GM12878 (cell line): ENCODE results near the gene ZNF134.

Experiments used
- ATF7 ChIP-seq: fragments of 450-650 bp; IDR thresholded peaks from 2 replicates; pipeline ENCODE4 v1.6.1; 2016; ENCODE audit warnings: low read depth, mild to moderate bottlenecking
- CBX3 ChIP-seq: fragments of 200-600 bp; sonication (generic); IDR thresholded peaks from 2 replicates; pipeline ENCODE4 v1.6.1; 2016; ENCODE audit warnings: low read depth, borderline replicate concordance
- ESRRA ChIP-seq: IDR thresholded peaks from 2 replicates; pipeline ENCODE4 v1.6.1; 2012; ENCODE audit warnings: mild to moderate bottlenecking, low read length, improper control_type of control experiment
- POLR2A ChIP-seq: IDR thresholded peaks from 2 replicates; pipeline ENCODE4 v1.6.1; 2011; ENCODE audit warnings: low read depth, mild to moderate bottlenecking, low read length
- TAF1 ChIP-seq: IDR thresholded peaks from 2 replicates; pipeline ENCODE4 v1.6.1; 2011; ENCODE audit warnings: mild to moderate bottlenecking, low read depth, low read length, borderline replicate concordance
- TF ChIP-seq, protein P1 (sequence below): IDR thresholded peaks from 2 replicates; pipeline ENCODE4 v1.6.1; 2011; ENCODE audit warnings: low read depth, mild to moderate bottlenecking, low read length, moderate library complexity, borderline replicate concordance; ENCODE audit errors: extremely low read depth
- TF ChIP-seq, protein P2 (sequence below), 3 experiments: IDR thresholded peaks in 2 of 3; conservative IDR thresholded peaks in 1 of 3; 2 replicates each; pipeline ENCODE4 v1.5.1; 2011; ENCODE audit warnings: low read depth in 3 of 3, low read length in 3 of 3, mild to moderate bottlenecking in 3 of 3, control low read depth in 2 of 3, moderate library complexity in 2 of 3, inconsistent platforms in 1 of 3, mixed read lengths in 1 of 3; ENCODE audit not compliant: control insufficient read depth in 2 of 3, insufficient read depth in 1 of 3; ENCODE audit errors: extremely low read depth in 1 of 3

DNA sequence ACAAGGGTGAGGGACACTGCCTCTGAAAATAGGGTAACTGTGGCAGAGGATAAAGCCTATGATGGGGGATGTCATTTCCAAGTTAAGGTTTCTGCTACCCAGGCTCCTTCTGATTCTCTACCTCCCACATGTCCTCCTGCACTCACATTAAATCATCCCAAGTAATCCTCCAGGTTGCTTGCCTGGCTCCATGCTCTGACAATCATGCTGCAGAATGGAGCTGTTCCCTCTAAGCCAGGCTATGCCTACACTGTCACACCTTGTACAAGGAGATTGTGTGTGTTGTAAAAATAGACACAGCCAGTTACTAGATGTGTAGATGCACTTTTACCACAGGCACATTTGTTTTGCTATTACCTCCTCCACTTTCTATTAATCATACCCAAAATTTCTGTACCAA lies 43.3 kb upstream of the ZNF134 start:
- TF ChIP-seq ESRRA (no peak), ATF7 (no peak), TAF1 (no peak), POLR2A (no peak), CBX3 (no peak)
- TF ChIP-seq, protein P1, sequence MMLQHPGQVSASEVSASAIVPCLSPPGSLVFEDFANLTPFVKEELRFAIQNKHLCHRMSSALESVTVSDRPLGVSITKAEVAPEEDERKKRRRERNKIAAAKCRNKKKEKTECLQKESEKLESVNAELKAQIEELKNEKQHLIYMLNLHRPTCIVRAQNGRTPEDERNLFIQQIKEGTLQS, result no peak
- TF ChIP-seq, protein P2, sequence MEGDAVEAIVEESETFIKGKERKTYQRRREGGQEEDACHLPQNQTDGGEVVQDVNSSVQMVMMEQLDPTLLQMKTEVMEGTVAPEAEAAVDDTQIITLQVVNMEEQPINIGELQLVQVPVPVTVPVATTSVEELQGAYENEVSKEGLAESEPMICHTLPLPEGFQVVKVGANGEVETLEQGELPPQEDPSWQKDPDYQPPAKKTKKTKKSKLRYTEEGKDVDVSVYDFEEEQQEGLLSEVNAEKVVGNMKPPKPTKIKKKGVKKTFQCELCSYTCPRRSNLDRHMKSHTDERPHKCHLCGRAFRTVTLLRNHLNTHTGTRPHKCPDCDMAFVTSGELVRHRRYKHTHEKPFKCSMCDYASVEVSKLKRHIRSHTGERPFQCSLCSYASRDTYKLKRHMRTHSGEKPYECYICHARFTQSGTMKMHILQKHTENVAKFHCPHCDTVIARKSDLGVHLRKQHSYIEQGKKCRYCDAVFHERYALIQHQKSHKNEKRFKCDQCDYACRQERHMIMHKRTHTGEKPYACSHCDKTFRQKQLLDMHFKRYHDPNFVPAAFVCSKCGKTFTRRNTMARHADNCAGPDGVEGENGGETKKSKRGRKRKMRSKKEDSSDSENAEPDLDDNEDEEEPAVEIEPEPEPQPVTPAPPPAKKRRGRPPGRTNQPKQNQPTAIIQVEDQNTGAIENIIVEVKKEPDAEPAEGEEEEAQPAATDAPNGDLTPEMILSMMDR (IDR thresholded peaks at IDR 0.05 in 2 of 3, conservative IDR thresholded peaks at IDR 0.05 in 1 of 3; ENCODE audit: control insufficient read depth in 2 of 3, extremely low read depth in 1 of 3, insufficient read depth in 1 of 3, low read depth in 3 of 3, low read length in 3 of 3), result no peak
